GM15510 (cell line): Measurements from ENCODE around the gene CNDP1.

ENCODE experiments used
- POLR2A ChIP-seq: IDR thresholded peaks from 3 replicates; pipeline ENCODE4 v1.6.1; 2011; ENCODE audit warnings: borderline replicate concordance; ENCODE audit not compliant: insufficient read length; ENCODE audit errors: extremely low read depth

CNDP1 gene

GRCh38 chr18:74513149-74513882 is 21.0 kb upstream of the CNDP1 start:
- no peak for TF ChIP-seq POLR2A

GRCh38 chr18:74513883-74514205 is 20.5 kb upstream of the CNDP1 start:
- TF ChIP-seq POLR2A = no peak

- TF ChIP-seq POLR2A = no peak
Observed at GRCh38 chr18:74514860-74515495, 19.3 kb upstream of the CNDP1 start.

GRCh38 chr18:74515620-74516231 is 18.6 kb upstream of the CNDP1 start:
- TF ChIP-seq POLR2A = no peak

- TF ChIP-seq POLR2A = no peak
Observed at GRCh38 chr18:74516271-74517235, 17.7 kb upstream of the CNDP1 start.

GRCh38 chr18:74517236-74517630 is 17.1 kb upstream of the CNDP1 start:
- no peak for TF ChIP-seq POLR2A

GRCh38 chr18:74518456-74519295 is 15.6 kb upstream of the CNDP1 start:
- no peak for TF ChIP-seq POLR2A

GRCh38 chr18:74519320-74520095 is 14.8 kb upstream of the CNDP1 start:
- no peak for TF ChIP-seq POLR2A

GRCh38 chr18:74520096-74520833 is 14.0 kb upstream of the CNDP1 start:
- no peak for TF ChIP-seq POLR2A

GRCh38 chr18:74521068-74521725 is 13.1 kb upstream of the CNDP1 start:
- TF ChIP-seq POLR2A = no peak

- TF ChIP-seq POLR2A = no peak
Observed at GRCh38 chr18:74522635-74523548, 11.4 kb upstream of the CNDP1 start.
